Keratinocyte (primary cell): ENCODE results near the gene MX2. TPM values are rescaled to one million over a fixed set of nuclear protein-coding genes. Genes with fewer than 3 reads are reported as not detected.

Source experiments
- DNase-seq: peaks from one replicate; pipeline ENCODE4 v3.0.0-alpha.2; 2011; ENCODE audit warnings: low read depth, missing footprints, low spot score
- FAIRE-seq: peaks from 2 replicates; lab custom pipeline; 2011; peaks lifted over from hg19 to GRCh38; lab: Jason Lieb, UNC
- H2AFZ ChIP-seq: 2 replicates; pipeline ENCODE4 v1.6.0; 2012; ENCODE audit warnings: low read length, control low read depth, inconsistent platforms; ENCODE audit not compliant: control insufficient read depth
- H3K27ac ChIP-seq: 2 replicates; pipeline ENCODE4 v1.5.1; 2011; ENCODE audit warnings: low read length; ENCODE audit not compliant: control insufficient read depth, insufficient read depth
- H3K27me3 ChIP-seq: 3 replicates; pipeline ENCODE4 v1.6.0; 2011; ENCODE audit warnings: low read length; ENCODE audit not compliant: control insufficient read depth, insufficient read depth; ENCODE audit errors: extremely low read depth
- H3K36me3 ChIP-seq, 2 experiments: 2 replicates in 1 of 2; 3 replicates in 1 of 2; pipeline ENCODE4 v1.5.1; 2011; ENCODE audit warnings: low read length in 2 of 2, mild to moderate bottlenecking in 1 of 2; ENCODE audit not compliant: control insufficient read depth in 2 of 2, insufficient read depth in 2 of 2; ENCODE audit errors: extremely low read depth in 1 of 2
- H3K4me1 ChIP-seq: 3 replicates; pipeline ENCODE4 v1.5.1; 2011; ENCODE audit warnings: low read length; ENCODE audit not compliant: control insufficient read depth, insufficient read depth; ENCODE audit errors: extremely low read depth
- H3K4me2 ChIP-seq: 3 replicates; pipeline ENCODE4 v1.6.0; 2011; ENCODE audit warnings: low read depth, low read length; ENCODE audit not compliant: control insufficient read depth, insufficient read depth; ENCODE audit errors: extremely low read depth
- H3K4me3 ChIP-seq, 3 experiments: fragments of 200-600 bp in 1 of 3; sonication (generic) in 1 of 3; 2 replicates in 2 of 3; 3 replicates in 1 of 3; pipeline ENCODE4 v1.5.1; 2011 to 2016; ENCODE audit warnings: low read length in 3 of 3, mild to moderate bottlenecking in 3 of 3, control low read depth in 2 of 3, inconsistent platforms in 1 of 3, low read depth in 1 of 3, mixed read lengths in 1 of 3, mixed run types in 1 of 3, moderate library complexity in 1 of 3; ENCODE audit not compliant: control insufficient read depth in 2 of 3, insufficient read depth in 2 of 3; ENCODE audit errors: extremely low read depth in 1 of 3
- H3K79me2 ChIP-seq: 2 replicates; pipeline ENCODE4 v1.6.0; 2012; ENCODE audit warnings: low read length; ENCODE audit not compliant: control insufficient read depth, insufficient read depth
- H3K9ac ChIP-seq: 3 replicates; pipeline ENCODE4 v1.6.0; 2011; ENCODE audit warnings: low read length; ENCODE audit not compliant: control insufficient read depth, insufficient read depth; ENCODE audit errors: extremely low read depth
- H3K9me1 ChIP-seq: 3 replicates; pipeline ENCODE4 v1.6.0; 2011; ENCODE audit warnings: low read length; ENCODE audit not compliant: control insufficient read depth, insufficient read depth; ENCODE audit errors: extremely low read depth
- H3K9me3 ChIP-seq: 2 replicates; pipeline ENCODE4 v1.5.1; 2012; ENCODE audit warnings: low read depth, low read length; ENCODE audit not compliant: control insufficient read depth
- H4K20me1 ChIP-seq: 3 replicates; pipeline ENCODE4 v1.6.0; 2011; ENCODE audit warnings: low read length; ENCODE audit not compliant: control insufficient read depth, insufficient read depth; ENCODE audit errors: extremely low read depth
- EZH2 ChIP-seq: IDR thresholded peaks from one replicate; pipeline ENCODE4 v1.6.1; 2012; ENCODE audit warnings: inconsistent platforms, mild to moderate bottlenecking, low read length, moderate library complexity
- dilution Hi-C: fragments of 300-500 bp; cut with MboI; formaldehyde crosslinking; loops from one replicate; pipeline ENCODE4 v1.7.0; 2020; ENCODE audit warnings: low sequenced_read_pairs; ENCODE audit not compliant: extremely low pct_ligation_motif_present
- polyA plus RNA-seq, 5 experiments: library from polyadenylated mRNA; depleted of rRNA in 3 of 5; stranded (reverse) in 3 of 5; stranded (forward) in 1 of 5; unstranded in 1 of 5; fragments of >200 nt; gene quantifications; 1 replicate in 1 of 5; 2 replicates in 3 of 5; 3 replicates in 1 of 5; pipeline versions ENCODE4 v1.2.1 to v1.2.3, GENCODE V29; 2011 to 2012; ENCODE audit warnings: missing spikeins in 2 of 5, low read depth in 1 of 5, low replicate concordance in 1 of 5
- TF ChIP-seq, protein P1 (sequence below), 3 experiments: IDR thresholded peaks in 1 of 3; conservative IDR thresholded peaks in 1 of 3; optimal IDR thresholded peaks in 1 of 3; 2 replicates in 2 of 3; 3 replicates in 1 of 3; pipeline versions ENCODE3 to v1.5.1; 2011; ENCODE audit warnings: low read length in 3 of 3, mild to moderate bottlenecking in 3 of 3, moderate library complexity in 2 of 3, control low read depth in 1 of 3, inconsistent platforms in 1 of 3; ENCODE audit not compliant: insufficient read depth in 2 of 3; ENCODE audit errors: extremely low read depth in 1 of 3

MX2 gene
- polyA plus RNA-seq, 1 donor (not counting 4 experiments of a cell fraction or from before 2014, with no cell fraction given), result 7.1 TPM

DNA sequence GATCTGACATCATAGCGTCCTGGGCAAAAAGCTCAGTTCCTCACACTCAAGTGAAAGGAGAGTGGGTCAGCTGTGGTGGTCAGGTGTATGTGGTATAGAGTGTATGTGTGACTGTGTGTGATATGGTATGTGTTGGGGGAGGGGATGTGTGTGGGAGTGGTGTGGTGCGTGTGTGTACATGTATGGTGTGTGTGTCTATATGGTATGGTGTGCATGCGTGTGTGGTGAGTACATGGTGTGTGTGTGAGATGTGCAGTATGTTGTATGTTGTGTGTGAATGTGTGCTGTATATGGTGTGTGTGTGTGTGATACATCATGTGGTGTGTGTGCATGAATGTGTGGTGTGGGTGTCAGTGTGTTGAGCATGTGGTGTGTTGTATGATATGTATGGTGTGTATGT lies 24.3 kb upstream of the MX2 start:
- no peak overlapping the region for H3K9ac ChIP-seq
- no peaks in the 10 kb centered on the region for H3K4me1 ChIP-seq
- no peak for TF ChIP-seq EZH2
- TF ChIP-seq, protein P1, sequence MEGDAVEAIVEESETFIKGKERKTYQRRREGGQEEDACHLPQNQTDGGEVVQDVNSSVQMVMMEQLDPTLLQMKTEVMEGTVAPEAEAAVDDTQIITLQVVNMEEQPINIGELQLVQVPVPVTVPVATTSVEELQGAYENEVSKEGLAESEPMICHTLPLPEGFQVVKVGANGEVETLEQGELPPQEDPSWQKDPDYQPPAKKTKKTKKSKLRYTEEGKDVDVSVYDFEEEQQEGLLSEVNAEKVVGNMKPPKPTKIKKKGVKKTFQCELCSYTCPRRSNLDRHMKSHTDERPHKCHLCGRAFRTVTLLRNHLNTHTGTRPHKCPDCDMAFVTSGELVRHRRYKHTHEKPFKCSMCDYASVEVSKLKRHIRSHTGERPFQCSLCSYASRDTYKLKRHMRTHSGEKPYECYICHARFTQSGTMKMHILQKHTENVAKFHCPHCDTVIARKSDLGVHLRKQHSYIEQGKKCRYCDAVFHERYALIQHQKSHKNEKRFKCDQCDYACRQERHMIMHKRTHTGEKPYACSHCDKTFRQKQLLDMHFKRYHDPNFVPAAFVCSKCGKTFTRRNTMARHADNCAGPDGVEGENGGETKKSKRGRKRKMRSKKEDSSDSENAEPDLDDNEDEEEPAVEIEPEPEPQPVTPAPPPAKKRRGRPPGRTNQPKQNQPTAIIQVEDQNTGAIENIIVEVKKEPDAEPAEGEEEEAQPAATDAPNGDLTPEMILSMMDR (optimal IDR thresholded peaks at IDR 0.05 in 1 of 3, IDR thresholded peaks at IDR 0.05 in 1 of 3, conservative IDR thresholded peaks at IDR 0.05 in 1 of 3; ENCODE audit: extremely low read depth in 1 of 3, insufficient read depth in 2 of 3, low read length in 3 of 3), result no peak
- H3K79me2 ChIP-seq, result no peaks in the 10 kb centered on the region
- no peak overlapping the region for H3K4me2 ChIP-seq
- no peaks in the 10 kb centered on the region for H3K9me3 ChIP-seq
- no peaks in the 10 kb centered on the region for H4K20me1 ChIP-seq
- no peak overlapping the region for H2AFZ ChIP-seq
- no peaks in the 10 kb centered on the region for H3K27me3 ChIP-seq
- dilution Hi-C loops, result no loop called here
- no peaks in the 10 kb centered on the region for H3K9me1 ChIP-seq
- DNase-seq (no peak), FAIRE-seq (no peak)
- H3K27ac ChIP-seq, result no peak overlapping the region
- no peaks in the 10 kb centered on the region for H3K36me3 ChIP-seq
- no peak overlapping the region for H3K4me3 ChIP-seq

DNA sequence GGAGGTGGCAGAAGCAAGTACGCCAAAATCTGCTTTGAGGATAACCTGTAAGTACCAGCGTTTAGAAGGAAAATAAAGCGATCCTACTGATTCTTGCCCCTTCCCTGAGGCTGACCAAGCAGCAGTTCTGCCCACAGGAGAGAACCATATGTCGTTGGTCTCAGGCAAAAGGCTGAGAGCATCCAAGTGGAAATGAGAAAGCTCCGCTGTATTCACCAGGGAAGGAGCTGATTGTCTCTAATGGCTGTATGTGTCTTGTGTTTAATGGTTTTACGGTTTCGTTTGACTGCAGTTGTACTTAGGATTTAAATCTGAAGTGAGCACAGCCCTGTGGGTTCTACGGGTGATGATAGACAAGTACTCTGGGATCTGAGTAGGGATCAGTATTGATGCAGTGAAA lies 23.4 kb upstream of the MX2 start:
- Histone ChIP-seq H4K20me1 (no peaks in the 10 kb centered on the region), H3K27me3 (no peaks in the 10 kb centered on the region), H3K79me2 (no peaks in the 10 kb centered on the region), H2AFZ (no peak overlapping the region), H3K9ac (no peak overlapping the region), H3K4me1 (no peaks in the 10 kb centered on the region), H3K4me3 (no peak overlapping the region), H3K4me2 (no peak overlapping the region), H3K9me1 (no peaks in the 10 kb centered on the region), H3K9me3 (no peaks in the 10 kb centered on the region), H3K36me3 (no peaks in the 10 kb centered on the region), H3K27ac (no peak overlapping the region)
- no peak for TF ChIP-seq EZH2
- TF ChIP-seq, protein P1 (optimal IDR thresholded peaks at IDR 0.05 in 1 of 3, IDR thresholded peaks at IDR 0.05 in 1 of 3, conservative IDR thresholded peaks at IDR 0.05 in 1 of 3; ENCODE audit: extremely low read depth in 1 of 3, insufficient read depth in 2 of 3, low read length in 3 of 3), result no peak
- dilution Hi-C loops, result no loop called here
- no peak for FAIRE-seq
- DNase-seq, result no peak
